Stimulated activated CD4-positive, alpha-beta T cell treated with anti-CD3 and anti-CD28 coated beads, Interleukin-12 subunit alpha, Interleukin-12 subunit beta, amount 100 ng/mL, for 24 hours (primary cell): Measurements from ENCODE around the gene TWIST1.

Experiments used
- DNase-seq, 2 experiments: peaks; one replicate each; pipeline ENCODE4 v3.0.0-alpha.2; 2020; ENCODE audit warnings: low read depth in 2 of 2

The TWIST1 gene

GRCh38 chr7:19117091-19117869 lies at the start of gene TWIST1:
Gene TWIST1 (minus strand): TSS chr7:19117636. CDS start chr7:19117321, 315 bp downstream.
- DNase-seq: no peak

DNA sequence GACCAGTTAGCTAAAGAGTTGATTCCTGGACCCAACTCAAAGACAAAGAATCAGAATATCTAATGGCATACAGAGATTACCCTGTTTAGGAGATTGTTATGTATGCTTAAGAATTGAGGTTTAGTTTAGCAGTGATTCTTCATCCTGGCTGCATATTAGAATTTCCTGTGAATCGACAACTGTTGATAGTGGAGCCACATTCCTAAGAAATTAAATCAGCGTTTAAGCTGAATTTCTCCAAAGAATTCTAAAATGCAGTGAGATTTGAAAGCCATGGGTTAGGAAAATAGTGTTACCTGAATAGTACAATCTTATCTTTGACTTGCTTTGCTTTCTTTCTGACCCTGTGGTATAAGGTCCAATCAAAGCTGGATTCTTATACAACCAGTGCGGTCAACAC lies 44.2 kb upstream of the TWIST1 start:
- DNase-seq: no peak

DNA sequence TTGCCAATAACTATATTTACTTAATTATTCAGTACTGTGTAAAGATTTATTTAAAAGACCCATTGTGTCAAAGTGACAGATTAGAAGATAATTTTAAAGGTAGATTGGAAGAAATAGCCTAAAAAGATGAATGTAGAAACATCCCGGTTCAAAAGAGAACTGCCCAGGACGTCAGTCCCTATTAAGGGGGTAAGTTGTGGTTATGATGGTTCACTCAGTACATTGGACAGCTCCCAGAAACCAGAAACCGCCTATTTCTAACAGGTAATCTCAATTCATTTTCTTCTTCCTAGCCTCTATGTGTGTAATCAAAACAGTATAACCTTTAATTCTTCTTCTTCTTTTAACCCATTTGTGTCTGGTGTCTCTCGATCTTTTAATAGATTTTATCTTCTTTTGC lies 29.3 kb upstream of the TWIST1 start:
- DNase-seq: no peak

GRCh38 chr7:19145434-19146115 lies 28.1 kb upstream of the TWIST1 start:
- no peak for DNase-seq

- DNase-seq: no peak
These were observed 27.4 kb upstream of the TWIST1 start, which contains the start of gene FERD3L for GRCh38 chr7:19144661-19145433. Gene FERD3L (minus strand): TSS chr7:19145421. CDS start chr7:19145362, 59 bp downstream.

DNA sequence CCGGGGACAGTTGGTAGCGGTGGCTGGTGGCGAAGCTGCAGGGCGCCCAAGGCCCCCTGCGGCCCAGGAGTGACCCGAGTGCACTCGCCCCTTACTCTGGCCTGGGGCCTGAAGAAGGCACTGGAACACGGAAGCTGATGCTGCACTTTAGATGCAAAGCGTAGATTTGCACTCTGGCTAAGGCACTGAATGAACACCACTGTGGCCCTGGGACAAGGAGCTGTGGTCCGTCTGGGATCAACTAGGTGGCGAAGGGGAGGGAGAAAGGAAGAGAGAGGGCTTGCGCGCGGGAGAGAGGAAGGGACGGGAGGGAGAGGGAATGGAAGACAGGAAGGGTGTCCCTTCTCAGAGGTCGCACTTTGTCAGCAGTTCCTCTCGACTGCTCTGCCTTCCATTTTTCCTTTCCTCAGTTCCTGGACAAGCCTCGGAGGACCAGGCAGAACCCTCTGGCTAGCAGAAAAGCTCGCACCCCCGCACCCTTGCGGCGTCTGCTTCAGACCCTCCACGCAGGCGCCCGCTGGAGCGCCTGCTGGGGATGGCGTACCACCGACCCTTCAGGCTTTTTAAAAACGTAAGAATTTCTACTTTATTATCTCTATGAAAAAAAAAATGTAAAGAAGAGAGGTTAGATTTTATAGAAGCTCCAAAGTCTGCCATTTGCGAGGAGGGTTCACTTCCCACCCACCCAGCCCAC lies 26.6 kb upstream of the TWIST1 start:
- DNase-seq: no peak

DNA sequence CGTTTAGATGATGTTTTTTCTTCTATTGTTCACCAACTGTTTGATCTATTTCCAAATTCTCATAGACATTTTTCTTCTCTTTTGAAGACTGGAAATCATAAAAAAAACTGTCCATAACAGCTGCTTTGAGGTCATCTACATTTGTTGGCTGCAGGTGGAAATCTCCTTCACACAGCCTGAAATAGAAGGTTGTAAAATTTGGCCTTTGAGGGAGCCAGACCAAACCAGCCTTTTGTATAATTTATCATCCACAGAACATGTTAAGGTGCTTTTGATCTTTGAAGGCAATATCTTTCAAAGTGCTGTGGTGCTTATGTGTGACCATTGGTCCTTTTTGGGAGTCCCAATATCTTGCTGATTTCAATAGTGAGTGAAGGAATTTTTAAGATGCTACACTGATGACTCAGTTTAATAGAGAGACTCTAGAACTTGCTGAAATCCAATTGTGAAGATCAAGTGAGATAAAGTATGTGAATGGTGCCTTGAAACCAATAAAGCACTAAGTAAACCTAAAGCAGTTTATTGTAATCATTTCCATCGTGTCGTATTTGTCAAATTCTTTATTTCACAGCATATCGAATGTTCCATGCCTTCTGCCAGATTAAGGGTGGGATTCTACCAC lies 22.4 kb upstream of the TWIST1 start:
- no peak for DNase-seq

DNA sequence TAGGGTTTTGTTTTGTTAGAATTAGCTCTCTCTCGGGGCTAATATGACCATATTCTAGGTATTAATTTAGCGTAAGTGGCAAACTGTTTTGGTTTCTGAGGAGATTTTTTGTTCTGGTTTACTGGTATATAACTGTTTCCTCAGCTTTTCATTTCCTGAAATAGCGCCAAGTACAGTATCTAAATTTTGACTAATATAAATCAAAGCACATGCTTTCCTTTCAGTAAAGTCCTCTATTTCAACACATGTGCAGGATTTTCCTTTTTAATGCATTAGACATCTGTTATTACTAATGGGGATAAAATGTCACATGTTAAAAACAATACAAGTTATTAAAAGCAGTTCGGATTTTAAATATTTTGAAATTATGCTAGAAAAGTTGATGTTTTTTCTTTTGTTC lies 16.4 kb upstream of the TWIST1 start:
- no peak for DNase-seq

DNA sequence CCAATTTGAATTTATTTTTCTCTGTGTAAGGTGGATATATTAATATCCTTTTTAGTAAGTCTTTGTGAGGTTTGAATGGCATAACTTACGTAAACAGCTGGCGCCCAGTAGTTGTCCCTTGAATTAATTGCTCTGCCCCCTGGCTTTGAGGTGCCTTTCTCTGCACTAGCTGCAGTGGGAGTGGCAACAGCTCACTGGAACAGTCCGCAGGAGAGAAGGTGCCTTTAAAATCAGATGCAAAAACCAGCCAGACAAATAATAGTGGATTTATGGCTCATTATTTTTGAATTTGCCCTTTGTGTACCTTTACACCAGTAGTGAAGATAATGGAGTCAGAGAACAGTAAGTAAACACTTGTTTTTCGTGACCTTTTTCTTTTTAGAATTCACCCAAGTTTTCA lies 16.0 kb upstream of the TWIST1 start:
- no peak for DNase-seq

DNA sequence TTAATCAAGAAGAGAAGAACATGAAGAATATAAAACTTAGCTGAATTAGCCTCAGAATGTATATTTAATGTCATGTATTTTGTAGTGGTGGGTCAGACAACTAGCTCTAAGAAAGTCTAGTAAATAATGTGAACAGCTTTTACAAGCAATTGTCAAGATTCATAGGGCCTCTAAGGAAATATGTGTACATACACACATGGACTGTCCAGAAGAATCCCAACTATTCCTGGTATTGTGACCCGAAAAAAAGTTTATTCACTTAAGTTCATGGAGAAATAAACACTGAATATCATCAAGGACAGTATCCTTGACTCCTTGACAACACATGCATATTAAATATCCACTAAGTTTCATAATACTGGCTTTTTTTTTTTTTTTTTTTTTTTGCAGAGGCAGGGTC lies 11.4 kb upstream of the TWIST1 start:
- no peak for DNase-seq

GRCh38 chr7:19121977-19122588 lies 4.6 kb upstream of the TWIST1 start:
- DNase-seq: no peak

DNA sequence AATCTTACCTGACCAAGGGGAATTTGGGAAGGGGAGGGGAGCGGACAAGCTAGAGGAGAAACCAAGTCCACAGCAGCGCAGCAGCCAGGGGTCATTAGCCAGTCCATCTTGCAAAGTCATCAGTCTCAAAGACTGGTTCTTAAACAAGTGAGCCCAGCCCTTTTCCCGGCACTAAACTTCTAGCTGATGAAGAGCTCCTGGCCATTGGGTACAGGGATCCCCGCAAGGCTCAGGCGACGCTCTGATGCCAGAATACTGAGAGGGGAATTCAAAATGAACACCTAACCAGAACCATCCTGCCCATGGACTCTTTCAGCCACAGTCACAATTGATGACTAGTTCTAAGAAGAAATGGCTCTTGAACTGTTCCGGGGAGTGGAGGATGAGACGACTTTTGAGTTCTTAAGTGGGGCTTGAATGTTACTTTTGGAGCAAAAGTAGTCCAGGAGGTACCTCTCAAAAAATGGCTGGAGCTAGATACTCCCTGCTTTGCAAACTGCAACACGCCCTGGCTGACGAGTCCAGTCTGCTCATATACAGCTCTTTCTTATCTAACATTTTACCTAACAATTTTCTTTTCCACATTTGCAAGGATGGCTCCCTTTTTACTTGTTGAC lies 2.5 kb upstream of the TWIST1 start:
- DNase-seq: no peak

- DNase-seq: no peak
These were observed 1.9 kb upstream of the TWIST1 start for GRCh38 chr7:19119372-19119771.

DNA sequence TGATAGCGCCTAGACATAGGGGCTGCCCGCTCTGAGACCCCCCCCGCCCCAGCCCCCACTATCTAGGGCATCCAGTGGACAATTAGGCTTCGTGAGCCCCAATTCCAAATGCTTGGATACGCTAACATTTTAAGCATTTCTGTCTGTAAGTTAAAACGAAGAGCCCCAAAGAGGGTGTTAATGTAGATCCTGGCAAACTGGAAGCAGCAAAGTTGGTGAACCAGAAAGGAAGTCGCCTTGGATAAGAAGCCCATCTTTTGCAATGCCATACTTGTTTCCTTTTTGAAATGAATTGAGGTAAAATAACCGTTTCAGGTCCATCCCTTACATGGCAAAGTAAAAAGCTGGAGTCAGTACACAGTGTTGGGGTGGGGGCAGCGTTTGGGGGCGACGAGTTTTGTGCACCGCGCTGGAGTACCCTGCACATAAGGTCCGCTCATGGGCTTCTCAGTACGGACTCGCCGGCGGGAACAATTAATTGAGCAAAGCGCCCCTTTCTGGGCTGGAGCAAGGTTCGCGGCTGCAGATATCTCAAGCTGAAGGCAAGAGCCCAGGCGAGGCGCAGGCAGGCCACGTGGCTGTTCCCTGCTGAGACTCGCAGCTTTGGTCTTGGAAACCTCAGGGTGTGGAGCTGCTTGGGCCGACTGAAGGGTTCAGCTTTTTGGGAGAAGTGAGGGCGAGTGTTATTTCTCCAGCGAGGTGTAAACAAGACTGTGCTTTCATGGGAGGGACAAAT lies 1.4 kb upstream of the TWIST1 start:
- DNase-seq: no peak

GRCh38 chr7:19117870-19118608 lies 603 bp upstream of the TWIST1 start:
- DNase-seq: no peak

- no peak for DNase-seq
These were observed 1.0 kb downstream of the TWIST1 start for GRCh38 chr7:19116121-19117090.

GRCh38 chr7:19114551-19114855 lies 2.9 kb downstream of the TWIST1 start:
- no peak for DNase-seq
